Heart right ventricle (tissue), 16 donors: Measurements from ENCODE around the gene ECM1. TPM values are rescaled to one million over a fixed set of nuclear protein-coding genes. Genes with fewer than 3 reads are reported as not detected.

Source experiments
- ATAC-seq, 8 donors: fragments of 200-7000 bp; cut with Tn5 transposase; one replicate each; pipeline ENCODE4 v1.9.1; 2020; ENCODE audit warnings: mild to moderate bottlenecking in 8 of 8, moderate library complexity in 8 of 8, moderate number of reproducible peaks in 1 of 8
- DNase-seq, 2 donors: peaks; one replicate each; pipeline ENCODE4 v3.0.0-alpha.2; 2020
- H3K27ac ChIP-seq, 10 donors: fragments of 200-600 bp; sonication (generic) in 2 of 10; one replicate each; pipeline versions ENCODE4 v1.5.0 to v1.8.0; 2020 to 2022; ENCODE audit warnings: mild to moderate bottlenecking in 3 of 10
- H3K27me3 ChIP-seq, 7 donors: fragments of 200-600 bp; one replicate each; pipeline ENCODE4 v1.8.0; 2021 to 2022; ENCODE audit warnings: mild to moderate bottlenecking in 2 of 7
- H3K36me3 ChIP-seq, 9 donors: fragments of 200-600 bp; sonication (generic) in 1 of 9; one replicate each; pipeline versions ENCODE4 v1.5.0 to v1.8.0; 2020 to 2022; ENCODE audit warnings: mild to moderate bottlenecking in 2 of 9
- H3K4me1 ChIP-seq, 9 donors: fragments of 200-600 bp; sonication (generic) in 1 of 9; one replicate each; pipeline versions ENCODE4 v1.5.0 to v1.8.0; 2020 to 2022; ENCODE audit warnings: mild to moderate bottlenecking in 4 of 9
- H3K4me3 ChIP-seq, 10 donors: fragments of 200-600 bp; sonication (generic) in 2 of 10; one replicate each; pipeline versions ENCODE4 v1.5.0 to v1.8.0; 2020 to 2022; ENCODE audit warnings: mild to moderate bottlenecking in 7 of 10, moderate library complexity in 2 of 10
- H3K9me3 ChIP-seq, 11 donors: fragments of 200-600 bp in 10 of 11; sonication (generic) in 2 of 11; one replicate each; pipeline versions ENCODE4 v1.5.0 to v1.8.0; 2013 to 2022; ENCODE audit warnings: mild to moderate bottlenecking in 2 of 11, control low read depth in 1 of 11, moderate library complexity in 1 of 11
- WGBS, 2 donors: extraction: QIAGEN DNeasy Blood & Tissue Kit; methylation state at CpG; one replicate each; pipeline ENCODE4 v1.1.7; 2013; ENCODE audit warnings: inconsistent platforms in 1 of 2; 5-methylcytosine and 5-hydroxymethylcytosine counted together
- intact Hi-C, 10 donors: fragments of 100-400 bp; cut with DNase I; formaldehyde crosslinking; loops; one replicate each; pipeline versions ENCODE4 v1.11.1 to v1.14.2; 2022
- polyA plus RNA-seq, 2 donors: library from polyadenylated mRNA; stranded (reverse); fragments of 200-250 nt; gene quantifications; one replicate each; pipeline ENCODE4 v1.2.3, GENCODE V29; 2013
- total RNA-seq, 10 donors: library from RNA; stranded (reverse); fragmentation: NEBNext Ultra II Directional in 3 of 10; extraction: Animal tissue kit (Norgen Biotek cat#: 25700) in 3 of 10; gene quantifications; one replicate each; pipeline versions ENCODE4 v1.2.1 to v1.2.4, GENCODE V29; 2021 to 2023
- TF ChIP-seq, protein P1 (sequence below), 9 donors: fragments of 200-600 bp; sonication (generic) in 2 of 9; IDR thresholded peaks; one replicate each; pipeline versions ENCODE4 v1.5.0 to v1.8.0; 2021 to 2022; ENCODE audit warnings: antibody characterized with exemption in 9 of 9, mild to moderate bottlenecking in 5 of 9, moderate library complexity in 1 of 9
- donor health status: Arrhythmogenic right ventricular cardiomyopathy.
- donor health status: ischemic (EF 13 %, LVEDD 7.1; RV severe dilation, severe dysfunction).
- donor health status: healthy with polysubstance abuse.
- donor health status: DM: no; HTN: yes; CAD: no.
- donor health status: DM: no; HTN: no; CAD: no.
- donor health status: ischemic (EF 25% LVEDD 6.9; RV normal size, moderate dysfunction).
- donor health status: ischemic (EF 25% LVEDD 5.7; RV mildly dilated, moderate dysfunction).
- donor health status: healthy.
- donor health status: DM: yes; HTN: yes; CAD: no.
- donor health status: Ischemic cardiomyopathy.
- donor health status: ischemic (EF 35%, LVEDD 5.7; RV mildly dilated, moderate dysfunction).
- donor health status: nonischemic (EF 11% LVEDD 7.7; RV severe dilation, severe dysfunction).
- donor health status: DM: yes; HTN: yes; CAD: no.
- donor health status: PGD.
- donor health status: ischemic (EF 29% LVEDD 5.4; RV normal size, mild dysfunction).
- donor health status: nonischemic (EF 23%, LVEDD 6.1; RV moderate dilation, normal function).

Gene ECM1
- total and polyA plus RNA-seq, 12 donors: 5.8 to 28.2 (median 15.8) TPM

DNA sequence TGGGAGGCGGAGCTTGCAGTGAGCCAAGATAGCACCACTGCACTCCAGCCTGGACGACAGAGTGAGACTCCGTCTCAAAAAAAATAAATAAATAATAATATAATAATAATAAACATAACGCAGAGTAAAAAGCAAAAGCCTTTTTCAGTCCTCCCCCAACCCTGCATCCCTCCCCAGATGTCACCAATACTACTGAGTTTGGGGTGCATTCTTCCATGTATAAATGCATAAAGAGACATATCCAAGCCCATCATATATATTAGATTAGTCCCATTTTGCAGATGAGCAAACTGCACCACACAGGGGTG lies 40.4 kb downstream of the ECM1 start:
- Histone ChIP-seq H3K4me1 (peaks cover 14 to 56% (median 38%) of the 10 kb centered on the region in 9 donors), H3K27ac (peak overlapping the region in 8 of 10 donors; percentile 80 to 94 (median 87)), H3K27me3 (no peaks in the 10 kb centered on the region), H3K36me3 (no peaks in the 10 kb centered on the region), H3K4me3 (peak overlapping the region; percentile 47 to 69 (median 66)), H3K9me3 (no peaks in the 10 kb centered on the region)
- TF ChIP-seq, protein P1, sequence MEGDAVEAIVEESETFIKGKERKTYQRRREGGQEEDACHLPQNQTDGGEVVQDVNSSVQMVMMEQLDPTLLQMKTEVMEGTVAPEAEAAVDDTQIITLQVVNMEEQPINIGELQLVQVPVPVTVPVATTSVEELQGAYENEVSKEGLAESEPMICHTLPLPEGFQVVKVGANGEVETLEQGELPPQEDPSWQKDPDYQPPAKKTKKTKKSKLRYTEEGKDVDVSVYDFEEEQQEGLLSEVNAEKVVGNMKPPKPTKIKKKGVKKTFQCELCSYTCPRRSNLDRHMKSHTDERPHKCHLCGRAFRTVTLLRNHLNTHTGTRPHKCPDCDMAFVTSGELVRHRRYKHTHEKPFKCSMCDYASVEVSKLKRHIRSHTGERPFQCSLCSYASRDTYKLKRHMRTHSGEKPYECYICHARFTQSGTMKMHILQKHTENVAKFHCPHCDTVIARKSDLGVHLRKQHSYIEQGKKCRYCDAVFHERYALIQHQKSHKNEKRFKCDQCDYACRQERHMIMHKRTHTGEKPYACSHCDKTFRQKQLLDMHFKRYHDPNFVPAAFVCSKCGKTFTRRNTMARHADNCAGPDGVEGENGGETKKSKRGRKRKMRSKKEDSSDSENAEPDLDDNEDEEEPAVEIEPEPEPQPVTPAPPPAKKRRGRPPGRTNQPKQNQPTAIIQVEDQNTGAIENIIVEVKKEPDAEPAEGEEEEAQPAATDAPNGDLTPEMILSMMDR (IDR thresholded peaks at IDR 0.05): no peak
- no peak for ATAC-seq
- DNase-seq: no peak
- 49 to 52% methylated on average over 4 of the region's 4 CpGs for WGBS, 2 donors
- intact Hi-C loops: loop anchor here in 1 of 10 donors (10.0 kb wide), 1 partner anchor 263 kb away; the partner anchor contains the start of gene CIART

DNA sequence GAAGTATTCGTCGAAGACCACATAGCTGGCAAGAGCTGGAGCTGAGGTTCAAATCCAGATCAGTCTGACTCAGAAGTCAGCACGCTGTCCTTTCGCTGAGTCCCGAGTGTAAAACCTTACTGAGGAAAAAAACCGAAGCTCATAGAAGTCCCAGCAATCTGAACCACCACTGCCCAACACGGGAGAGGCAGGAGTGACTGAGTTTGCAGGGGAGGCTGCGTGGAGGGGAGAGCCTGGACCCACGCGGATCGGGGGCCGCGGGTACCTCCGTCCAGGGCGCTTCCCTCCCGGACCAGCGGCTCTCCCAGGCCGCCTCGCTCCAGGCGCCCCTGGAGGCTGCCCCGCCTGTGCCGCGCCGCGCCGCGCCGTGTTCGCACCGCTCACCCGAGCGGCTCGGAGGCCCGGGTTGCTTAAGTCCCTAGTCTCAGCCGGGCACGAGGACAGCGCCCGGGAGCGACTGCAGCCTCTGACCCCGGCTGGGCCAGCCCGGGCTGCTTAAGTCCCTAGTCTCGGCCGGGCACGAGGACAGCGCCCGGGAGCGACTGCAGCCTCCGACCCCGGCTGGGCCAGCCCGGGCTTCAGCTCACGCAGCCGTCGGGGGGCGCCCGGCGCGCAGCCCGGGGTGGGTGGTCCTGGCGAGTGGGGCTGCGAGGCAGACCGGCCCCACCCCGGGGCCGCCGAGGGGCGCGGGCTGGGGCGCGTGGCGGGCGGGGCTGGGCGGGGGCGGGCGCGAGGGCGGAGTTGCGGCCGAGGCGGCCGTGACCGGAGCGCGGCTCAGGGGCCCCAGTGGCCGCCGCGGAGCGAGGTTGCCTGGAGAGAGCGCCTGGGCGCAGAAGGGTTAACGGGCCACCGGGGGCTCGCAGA lies 41.0 kb downstream of the ECM1 start, which contains the start of gene ADAMTSL4:
ADAMTSL4 (plus strand) TSS at position 777 of the 864 bp plus-strand sequence. CDS start 2,881 bp downstream, outside the sequence.
- DNase-seq: peak in 1 of 2 donors; percentile 65
- intact Hi-C loops: loop anchor here in 1 of 10 donors (10.0 kb wide), 1 partner anchor 264 kb away; the partner anchor contains the start of gene CIART
- H3K4me1 ChIP-seq: peaks cover 14 to 57% (median 38%) of the 10 kb centered on the region in 9 donors

DNA sequence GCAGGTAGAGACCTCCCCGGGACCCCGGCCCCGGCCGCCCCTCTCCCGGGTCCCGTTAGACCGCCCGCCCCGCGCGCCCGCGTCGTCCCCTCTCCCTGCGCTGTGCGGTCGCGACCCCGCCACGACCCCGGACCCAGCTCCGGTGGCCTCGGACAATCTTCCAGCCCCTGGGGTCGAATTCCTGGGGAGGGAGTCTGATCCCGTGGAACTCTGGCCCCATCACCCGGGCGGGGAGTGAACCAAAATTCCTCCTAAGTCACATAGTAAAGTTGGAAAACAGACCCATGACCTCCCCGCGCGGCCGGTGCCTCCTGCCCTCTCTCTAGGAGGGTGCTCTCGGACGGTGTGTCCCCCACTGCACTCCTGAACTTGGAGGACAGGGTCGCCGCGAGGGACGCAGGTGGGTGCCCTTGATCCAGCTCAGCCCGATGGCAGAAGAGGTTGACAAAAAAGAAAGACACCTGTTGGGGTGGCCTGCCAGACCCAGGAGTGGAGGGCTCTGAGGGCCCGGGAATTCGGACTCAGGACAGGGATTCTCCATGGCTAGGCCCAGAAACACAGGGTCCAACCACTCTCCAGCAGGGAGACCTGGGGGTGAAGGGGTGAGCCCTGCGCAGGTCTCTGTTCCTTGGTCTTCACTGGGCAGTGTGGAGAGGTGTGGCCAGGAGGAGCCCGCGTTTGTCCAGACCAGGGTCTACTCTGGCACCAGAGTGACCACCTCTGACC lies 41.8 kb downstream of the ECM1 start:
- 12 to 27% methylated on average over 20 to 43 of the region's 43 CpGs for WGBS, 2 donors
- no peak for DNase-seq
- TF ChIP-seq, protein P1 (IDR thresholded peaks at IDR 0.05): peak in 2 of 9 donors; percentile 15 to 28
- H3K27ac ChIP-seq: peak overlapping the region; percentile 68 to 94 (median 88)
- H3K9me3 ChIP-seq: no peaks in the 10 kb centered on the region
- H3K36me3 ChIP-seq: peaks cover 0 to 4% (median 0%) of the 10 kb centered on the region in 9 donors
- H3K4me1 ChIP-seq: peaks cover 14 to 59% (median 38%) of the 10 kb centered on the region in 9 donors
- H3K4me3 ChIP-seq: peak overlapping the region; percentile 47 to 69 (median 66)
- intact Hi-C loops: loop anchor here in 4 of 10 donors (10.0 kb wide), 3 partner anchors 255 to 265 kb away; partner anchors contain the start of genes CIART (in 1 of the 4) and CTSK (in 1 of the 4)
- no peaks in the 10 kb centered on the region for H3K27me3 ChIP-seq
- peak; percentile 0 to 18 (median 11) for ATAC-seq

More for the DNA sequence above, 41.0 kb downstream of the ECM1 start, which contains the start of gene ADAMTSL4:
- no peaks in the 10 kb centered on the region for H3K36me3 ChIP-seq
- peak within 1 kb of the TSS; percentile 47 to 69 (median 66) for H3K4me3 ChIP-seq
- peak; percentile 20 to 63 (median 40) for ATAC-seq
- no peaks in the 10 kb centered on the region for H3K9me3 ChIP-seq
- no peaks in the 10 kb centered on the region for H3K27me3 ChIP-seq
- TF ChIP-seq, protein P1 (IDR thresholded peaks at IDR 0.05): peak in 4 of 9 donors; percentile 24 to 49 (median 40)
- H3K27ac ChIP-seq: peak within 1 kb of the TSS; percentile 68 to 94 (median 88)
- 1% methylated on average over 84 to 91 of the region's 91 CpGs for WGBS, 2 donors
